ENCODE data around the gene SPX.

GRCh38 chr12:21526053-21526452, at the start of gene SPX:
- TF ChIP-seq POLR2A (IDR thresholded peaks at IDR 0.05) = no peak
- no peak for TF ChIP-seq CTCF (IDR thresholded peaks at IDR 0.05)
